H1 (cell line): Measurements from ENCODE around the gene INPP5K.

Source experiments
- CHD2 ChIP-seq: IDR thresholded peaks from 2 replicates; pipeline ENCODE4 v1.6.1; 2012; ENCODE audit warnings: low read length, improper control_type of control experiment
- EGR1 ChIP-seq: IDR thresholded peaks from 2 replicates; pipeline ENCODE4 v1.6.1; 2011; ENCODE audit warnings: low read depth, low read length, borderline replicate concordance
- EP300 ChIP-seq, 2 experiments: IDR thresholded peaks; 1 replicate in 1 of 2; 2 replicates in 1 of 2; pipeline ENCODE4 v1.6.1; 2011 to 2012; ENCODE audit warnings: low read depth in 2 of 2, low read length in 2 of 2, mild to moderate bottlenecking in 2 of 2, borderline replicate concordance in 1 of 2, inconsistent platforms in 1 of 2, moderate library complexity in 1 of 2
- EZH2 ChIP-seq: fragments of 200-600 bp; sonication (generic); IDR thresholded peaks from 2 replicates; pipeline ENCODE4 v1.7.1; 2012; ENCODE audit warnings: low read depth, mild to moderate bottlenecking, moderate library complexity, low read length, inconsistent platforms; ENCODE audit not compliant: severe bottlenecking
- GABPA ChIP-seq: IDR thresholded peaks from 2 replicates; pipeline ENCODE4 v1.6.1; 2011; ENCODE audit warnings: mild to moderate bottlenecking, low read length, moderate library complexity, borderline replicate concordance; ENCODE audit not compliant: insufficient read depth
- GTF2F1 ChIP-seq: IDR thresholded peaks from 2 replicates; pipeline ENCODE4 v1.6.1; 2012; ENCODE audit warnings: low read depth, low read length, improper control_type of control experiment, borderline replicate concordance
- POLR2A ChIP-seq, 2 experiments: IDR thresholded peaks; 1 replicate in 1 of 2; 2 replicates in 1 of 2; pipeline ENCODE4 v1.6.1; 2011; ENCODE audit warnings: low read depth in 2 of 2, low read length in 2 of 2, mild to moderate bottlenecking in 2 of 2; ENCODE audit errors: control extremely low read depth in 1 of 2
- POLR2AphosphoS5 ChIP-seq: IDR thresholded peaks from 2 replicates; pipeline ENCODE4 v1.6.1; 2011; ENCODE audit warnings: low read depth, low read length
- RFX5 ChIP-seq: IDR thresholded peaks from 2 replicates; pipeline ENCODE4 v1.6.1; 2011; ENCODE audit warnings: low read depth, low read length, improper control_type of control experiment, borderline replicate concordance
- RNF2 ChIP-seq: fragments of 200-900, 300-1000 bp; sonication (generic); IDR thresholded peaks from 2 replicates; pipeline ENCODE4 v1.7.1; 2016; ENCODE audit warnings: borderline replicate concordance, low read depth, mild to moderate bottlenecking, antibody characterized with exemption, low read length; ENCODE audit not compliant: poor library complexity, severe bottlenecking; ENCODE audit errors: missing control alignments
- SUZ12 ChIP-seq: fragments of 200-600 bp; sonication (generic); IDR thresholded peaks from 2 replicates; pipeline ENCODE4 v1.6.1; 2012; ENCODE audit warnings: mild to moderate bottlenecking, inconsistent platforms, low read length, moderate library complexity, mixed read lengths
- YY1 ChIP-seq: IDR thresholded peaks from 2 replicates; pipeline ENCODE4 v1.6.1; 2011; ENCODE audit warnings: low read depth, mild to moderate bottlenecking, low read length
- TF ChIP-seq, protein P1 (sequence below), 3 experiments: IDR thresholded peaks; 1 replicate in 2 of 3; 2 replicates in 1 of 3; pipeline versions ENCODE4 v1.5.1 to v1.6.1; 2011; ENCODE audit warnings: low read length in 3 of 3, mild to moderate bottlenecking in 3 of 3, inconsistent platforms in 2 of 3, low read depth in 1 of 3, moderate library complexity in 1 of 3; ENCODE audit not compliant: insufficient read depth in 1 of 3; ENCODE audit errors: control extremely low read depth in 1 of 3
- TF ChIP-seq, protein P2 (sequence below): IDR thresholded peaks from 2 replicates; pipeline ENCODE4 v1.6.1; 2012; ENCODE audit warnings: low read length, inconsistent platforms

DNA sequence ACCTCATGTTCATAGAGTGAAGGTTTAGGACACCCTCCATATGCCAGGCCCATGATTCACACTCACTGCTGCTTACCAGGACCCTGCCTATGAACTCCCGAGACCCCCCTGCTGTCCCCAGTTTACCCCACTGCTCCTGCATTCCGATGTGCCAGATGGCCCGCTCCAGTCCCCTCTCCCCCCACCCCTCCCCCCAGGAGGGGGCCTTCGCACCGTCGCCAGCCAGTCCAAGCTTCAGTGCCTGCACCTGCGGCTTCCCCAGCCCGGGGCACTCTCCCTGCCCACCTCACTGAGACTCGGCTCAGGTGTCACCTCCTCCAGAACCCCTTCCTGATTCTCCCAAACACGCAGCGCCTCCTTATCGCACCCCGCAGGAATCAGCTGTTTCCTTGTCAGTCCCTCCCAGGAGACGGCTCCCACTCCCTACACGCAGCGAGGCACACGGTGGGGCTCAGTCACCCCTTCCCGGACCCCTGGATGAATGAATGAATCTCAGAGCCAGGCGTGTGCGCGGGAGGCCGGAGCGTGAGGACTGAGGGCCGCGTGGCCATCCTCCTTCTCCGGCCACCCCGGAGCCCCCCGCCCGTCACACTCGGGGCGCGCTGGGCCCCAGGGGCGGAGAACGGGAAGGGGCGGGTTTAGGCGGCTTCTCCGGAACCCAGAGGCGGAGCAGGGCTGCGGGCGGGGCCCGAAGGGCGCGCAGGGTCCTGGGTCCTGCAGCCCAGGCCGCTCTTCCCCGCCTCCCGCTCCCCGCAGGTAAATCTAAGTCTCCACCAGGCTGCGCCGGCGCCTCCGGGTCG lies 25.6 kb downstream of the INPP5K start:
- no peak for TF ChIP-seq EP300 (IDR thresholded peaks at IDR 0.05; ENCODE audit: borderline replicate concordance in 1 of 2, low read depth in 2 of 2, low read length in 2 of 2)
- no peak for TF ChIP-seq EGR1
- TF ChIP-seq, protein P1, sequence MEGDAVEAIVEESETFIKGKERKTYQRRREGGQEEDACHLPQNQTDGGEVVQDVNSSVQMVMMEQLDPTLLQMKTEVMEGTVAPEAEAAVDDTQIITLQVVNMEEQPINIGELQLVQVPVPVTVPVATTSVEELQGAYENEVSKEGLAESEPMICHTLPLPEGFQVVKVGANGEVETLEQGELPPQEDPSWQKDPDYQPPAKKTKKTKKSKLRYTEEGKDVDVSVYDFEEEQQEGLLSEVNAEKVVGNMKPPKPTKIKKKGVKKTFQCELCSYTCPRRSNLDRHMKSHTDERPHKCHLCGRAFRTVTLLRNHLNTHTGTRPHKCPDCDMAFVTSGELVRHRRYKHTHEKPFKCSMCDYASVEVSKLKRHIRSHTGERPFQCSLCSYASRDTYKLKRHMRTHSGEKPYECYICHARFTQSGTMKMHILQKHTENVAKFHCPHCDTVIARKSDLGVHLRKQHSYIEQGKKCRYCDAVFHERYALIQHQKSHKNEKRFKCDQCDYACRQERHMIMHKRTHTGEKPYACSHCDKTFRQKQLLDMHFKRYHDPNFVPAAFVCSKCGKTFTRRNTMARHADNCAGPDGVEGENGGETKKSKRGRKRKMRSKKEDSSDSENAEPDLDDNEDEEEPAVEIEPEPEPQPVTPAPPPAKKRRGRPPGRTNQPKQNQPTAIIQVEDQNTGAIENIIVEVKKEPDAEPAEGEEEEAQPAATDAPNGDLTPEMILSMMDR (IDR thresholded peaks at IDR 0.05; ENCODE audit: control extremely low read depth in 1 of 3, insufficient read depth in 1 of 3, low read depth in 1 of 3, low read length in 3 of 3): no peak
- TF ChIP-seq POLR2AphosphoS5: no peak
- no peak for TF ChIP-seq POLR2A (IDR thresholded peaks at IDR 0.05; ENCODE audit: control extremely low read depth in 1 of 2, low read depth in 2 of 2, low read length in 2 of 2)
- no peak for TF ChIP-seq RFX5
- no peak for TF ChIP-seq EZH2
- no peak for TF ChIP-seq RNF2
- TF ChIP-seq SUZ12: no peak
- TF ChIP-seq GTF2F1: no peak
- TF ChIP-seq CHD2: no peak
- no peak; the same call in 1 of the 2 replicates for TF ChIP-seq GABPA
- no peak for TF ChIP-seq YY1
- TF ChIP-seq, protein P2, sequence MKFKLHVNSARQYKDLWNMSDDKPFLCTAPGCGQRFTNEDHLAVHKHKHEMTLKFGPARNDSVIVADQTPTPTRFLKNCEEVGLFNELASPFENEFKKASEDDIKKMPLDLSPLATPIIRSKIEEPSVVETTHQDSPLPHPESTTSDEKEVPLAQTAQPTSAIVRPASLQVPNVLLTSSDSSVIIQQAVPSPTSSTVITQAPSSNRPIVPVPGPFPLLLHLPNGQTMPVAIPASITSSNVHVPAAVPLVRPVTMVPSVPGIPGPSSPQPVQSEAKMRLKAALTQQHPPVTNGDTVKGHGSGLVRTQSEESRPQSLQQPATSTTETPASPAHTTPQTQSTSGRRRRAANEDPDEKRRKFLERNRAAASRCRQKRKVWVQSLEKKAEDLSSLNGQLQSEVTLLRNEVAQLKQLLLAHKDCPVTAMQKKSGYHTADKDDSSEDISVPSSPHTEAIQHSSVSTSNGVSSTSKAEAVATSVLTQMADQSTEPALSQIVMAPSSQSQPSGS: no peak
